ENCODE measurements around the gene RCHY1.

GRCh38 chr4:75561789-75562188 lies 47.6 kb upstream of the RCHY1 start:
- TF ChIP-seq YY1 (IDR thresholded peaks at IDR 0.05; ENCODE audit: extremely low read depth, insufficient replicate concordance, low read depth, low read length) (no peak), MAX (IDR thresholded peaks at IDR 0.05) (no peak), CTCF (IDR thresholded peaks at IDR 0.05 in 2 of 3, conservative IDR thresholded peaks at IDR 0.05 in 1 of 3; ENCODE audit: borderline replicate concordance in 1 of 3, insufficient read depth in 1 of 3, low read depth in 2 of 3, low read length in 2 of 3) (no peak), POLR2AphosphoS5 (IDR thresholded peaks at IDR 0.05; ENCODE audit: low read depth, low read length) (no peak), FOSL1 (IDR thresholded peaks at IDR 0.05; ENCODE audit: low read depth) (no peak), SP1 (IDR thresholded peaks at IDR 0.05; ENCODE audit: low read depth) (no peak), EZH2phosphoT487 (IDR thresholded peaks at IDR 0.05; ENCODE audit: borderline replicate concordance) (no peak), ATF3 (IDR thresholded peaks at IDR 0.05) (no peak), REST (IDR thresholded peaks at IDR 0.05; ENCODE audit: low read depth) (no peak), RAD21 (IDR thresholded peaks at IDR 0.05; ENCODE audit: low read depth) (no peak), POLR2A (IDR thresholded peaks at IDR 0.05; ENCODE audit: borderline replicate concordance, extremely low read depth, insufficient read depth, insufficient read length) (no peak), ZBTB33 (IDR thresholded peaks at IDR 0.05; ENCODE audit: extremely low read depth, insufficient replicate concordance, low read length) (no peak)

All from HCT116 (cell line).